K562 (cell line): Measurements from ENCODE around the gene LY6G6F. TPM values are rescaled to one million over a fixed set of nuclear protein-coding genes. Genes with fewer than 3 reads are reported as not detected.

Experiments used
- ASH1L ChIP-seq: fragments of 450-650 bp; IDR thresholded peaks from 2 replicates; pipeline ENCODE4 v1.6.1; 2018; ENCODE audit warnings: borderline replicate concordance, mild to moderate bottlenecking, low read depth; ENCODE audit not compliant: partially characterized antibody
- CBX5 ChIP-seq: IDR thresholded peaks from 2 replicates; pipeline ENCODE4 v1.6.1; 2014; ENCODE audit warnings: low read depth, borderline replicate concordance
- CREB1 ChIP-seq, 2 experiments: sonication (generic) in 1 of 2; formaldehyde crosslinking in 1 of 2; IDR thresholded peaks; 2 replicates each; pipeline versions ENCODE4 v1.6.1 to v1.8.0; 2012 to 2022; ENCODE audit warnings: inconsistent platforms in 1 of 2, mild to moderate bottlenecking in 1 of 2, missing genetic modification reagents in 1 of 2, moderate library complexity in 1 of 2
- E4F1 ChIP-seq: fragments of 250-450 bp; sonication (Bioruptor Pico); IDR thresholded peaks from 2 replicates; pipeline ENCODE4 v1.5.0; 2021; ENCODE audit warnings: mild to moderate bottlenecking, borderline replicate concordance
- ELK1 ChIP-seq: sonication (generic); formaldehyde crosslinking; IDR thresholded peaks from 2 replicates; pipeline ENCODE4 v1.8.1; 2022; ENCODE audit warnings: missing genetic modification reagents
- ETS2 ChIP-seq: IDR thresholded peaks from 2 replicates; pipeline ENCODE4 v1.6.1; 2016; ENCODE audit warnings: borderline replicate concordance, missing genetic modification characterization, mild to moderate bottlenecking, moderate library complexity, missing compliant biosample characterization; ENCODE audit not compliant: poor library complexity, severe bottlenecking
- GTF2F1 ChIP-seq: IDR thresholded peaks from 2 replicates; pipeline ENCODE4 v1.6.1; 2011; ENCODE audit warnings: low read depth, low read length, improper control_type of control experiment
- KDM2B ChIP-seq: fragments of 250-450 bp; sonication (Bioruptor Pico); IDR thresholded peaks from 2 replicates; pipeline ENCODE4 v1.8.0; 2021; ENCODE audit warnings: mild to moderate bottlenecking, moderate library complexity
- LEF1 ChIP-seq: fragments of 450-650 bp; IDR thresholded peaks from 2 replicates; pipeline ENCODE4 v1.6.1; 2016; ENCODE audit warnings: mild to moderate bottlenecking
- MBD2 ChIP-seq: sonication (generic); IDR thresholded peaks from 2 replicates; pipeline ENCODE4 v1.6.1; 2016; ENCODE audit warnings: low read depth, borderline replicate concordance
- MLLT1 ChIP-seq, 2 experiments: fragments of 450-650 bp; IDR thresholded peaks; 2 replicates each; pipeline ENCODE4 v1.6.1; 2016
- MXI1 ChIP-seq: IDR thresholded peaks from 2 replicates; pipeline ENCODE4 v1.6.1; 2011; ENCODE audit warnings: low read depth, mild to moderate bottlenecking, improper control_type of control experiment, low read length
- POLR3G ChIP-seq: IDR thresholded peaks from 2 replicates; pipeline ENCODE4 v1.6.1; 2011; ENCODE audit not compliant: insufficient read length, insufficient replicate concordance; ENCODE audit errors: extremely low read depth
- TRIM25 ChIP-seq: fragments of 450-650 bp; IDR thresholded peaks from 2 replicates; pipeline ENCODE4 v1.7.0; 2016; ENCODE audit warnings: borderline replicate concordance
- XRCC4 ChIP-seq: IDR thresholded peaks from one replicate; pipeline ENCODE4 v1.6.1; 2011; ENCODE audit not compliant: insufficient read depth, insufficient read length; ENCODE audit errors: extremely low read depth
- ZNF146 ChIP-seq: IDR thresholded peaks from one replicate; pipeline ENCODE4 v1.6.1; 2018; ENCODE audit warnings: missing compliant biosample characterization; ENCODE audit not compliant: unreplicated experiment
- ZNF165 ChIP-seq: fragments of 250-450 bp; sonication (Bioruptor Pico); IDR thresholded peaks from 2 replicates; pipeline ENCODE4 v1.4.0; 2020; ENCODE audit warnings: borderline replicate concordance
- ZNF3 ChIP-seq: fragments of 250-450 bp; sonication (Bioruptor Pico); IDR thresholded peaks from 2 replicates; pipeline ENCODE4 v1.5.0; 2021; ENCODE audit warnings: mild to moderate bottlenecking, moderate library complexity
- ZNF449 ChIP-seq: fragments of 250-450 bp; sonication (Bioruptor Pico); IDR thresholded peaks from 2 replicates; pipeline ENCODE4 v1.8.0; 2022; ENCODE audit warnings: moderate library complexity, mild to moderate bottlenecking, inconsistent platforms
- ZNF644 ChIP-seq: fragments of 200-800 bp; sonication (Bioruptor generic); IDR thresholded peaks from 2 replicates; pipeline ENCODE4 v1.6.1; 2016; ENCODE audit warnings: low read depth, missing genetic modification characterization, missing compliant biosample characterization
- ZNF717 ChIP-seq: fragments of 250-450 bp; sonication (Bioruptor Pico); IDR thresholded peaks from 2 replicates; pipeline ENCODE4 v1.5.0; 2021
- ZNF77 ChIP-seq: fragments of 250-450 bp; sonication (Bioruptor Pico); IDR thresholded peaks from 2 replicates; pipeline ENCODE4 v1.5.0; 2020
- polyA plus RNA-seq, 8 experiments: library from polyadenylated mRNA; depleted of rRNA in 4 of 8; stranded (reverse) in 5 of 8; unstranded in 3 of 8; fragments of >200 nt; fragmentation: Nextera tagmentation in 2 of 8; fragmentation: Illumina TruSeq in 1 of 8; extraction: Ambion mirVana in 2 of 8; extraction: Trizol in 1 of 8; gene quantifications; 2 replicates each; pipeline versions ENCODE4 v1.2.1 to v1.2.3, GENCODE V29; 2011 to 2014; ENCODE audit warnings: inconsistent platforms in 1 of 8, missing spikeins in 1 of 8
- total RNA-seq, 7 experiments: library from RNA; depleted of rRNA in 6 of 7; stranded (reverse); fragments of >200 nt in 6 of 7; fragmentation: Illumina TruSeq in 2 of 7; extraction: Trizol in 2 of 7; gene quantifications; 2 replicates each; pipeline versions ENCODE4 v1.2.1 to v1.2.3, GENCODE V29; 2011 to 2021; ENCODE audit warnings: low replicate concordance in 1 of 7

Gene LY6G6F
- total and polyA plus RNA-seq, 9 of the 15 experiments (the other 6 are each of a cell fraction or from before 2014, with no cell fraction given), result 0.14 to 0.50 (median 0.28) TPM; not detected in 2

GRCh38 chr6:31686483-31686882 lies 20.2 kb upstream of the LY6G6F start (continued):
- TF ChIP-seq MLLT1 (IDR thresholded peaks at IDR 0.05) (0 out of 4 replicates have a peak, but pooled peaks of 1 of the 2 experiments have one; percentile 12), ELK1 (CRISPR knock-in tag) (no peak), MXI1 (no peak), LEF1 (no peak), CREB1 (IDR thresholded peaks at IDR 0.05) (no peak), CREB1 (CRISPR knock-in tag; IDR thresholded peaks at IDR 0.05) (no peak), XRCC4 (no peak), KDM2B (no peak), TRIM25 (no peak), ZNF717 (CRISPR knock-in tag) (no peak), POLR3G (no peak), ZNF449 (no peak), GTF2F1 (no peak), E4F1 (no peak), ZNF165 (no peak), ZNF644 (tag) (no peak), ETS2 (tag) (no peak), CBX5 (no peak), ASH1L (no peak), ZNF146 (CRISPR knock-in tag) (no peak), ZNF77 (CRISPR knock-in tag) (no peak), ZNF3 (CRISPR knock-in tag) (no peak), MBD2 (no peak)
